ENCODE data around the gene BOD1L1. TPM values are rescaled to one million over a fixed set of nuclear protein-coding genes. Genes with fewer than 3 reads are reported as not detected.

BOD1L1 gene
- total RNA-seq, 1 experiment from 2014 or later = 17.5 TPM

- no peak for DNase-seq (ENCODE audit: low read depth)
These were observed 101.8 kb downstream of the BOD1L1 start for GRCh38 chr4:13525606-13526281.

GRCh38 chr4:13524504-13525243 lies 102.9 kb downstream of the BOD1L1 start:
- DNase-seq (ENCODE audit: low read depth) = no peak

GRCh38 chr4:13523591-13524503 lies 103.7 kb downstream of the BOD1L1 start:
- no peak for DNase-seq (ENCODE audit: low read depth)

GRCh38 chr4:13523105-13523477 lies 104.4 kb downstream of the BOD1L1 start:
- DNase-seq (ENCODE audit: low read depth) = no peak

GRCh38 chr4:13522282-13523104 lies 105.0 kb downstream of the BOD1L1 start:
- no peak for DNase-seq (ENCODE audit: low read depth)

- no peak for DNase-seq (ENCODE audit: low read depth)
These were observed 106.5 kb downstream of the BOD1L1 start for GRCh38 chr4:13521047-13521446.

Other genes with a start within 250 kb of the BOD1L1 start
- 21.5 and 24.1 TPM in 2 replicates for gene RAB28, start 143.4 kb downstream of the BOD1L1 start, total RNA-seq (2014; rRNA removed; shearing (Covaris generic))
- gene NKX3-2, start 83.2 kb downstream of the BOD1L1 start, total RNA-seq (2014; rRNA removed; shearing (Covaris generic)) = 0.06 TPM in 1 of 2 replicates, not detected in the other